HepG2 (cell line): ENCODE results near the gene SEC63. TPM values are rescaled to one million over a fixed set of nuclear protein-coding genes. Genes with fewer than 3 reads are reported as not detected.

ENCODE experiments used
- ATAD3A ChIP-seq: sonication (generic); formaldehyde crosslinking; IDR thresholded peaks from 2 replicates; pipeline ENCODE4 v1.4.0; 2020; ENCODE audit warnings: missing genetic modification reagents
- CREB3 ChIP-seq: sonication (generic); formaldehyde crosslinking; IDR thresholded peaks from 2 replicates; pipeline ENCODE4 v1.5.0; 2020; ENCODE audit warnings: missing genetic modification reagents
- ESRRA ChIP-seq: sonication (generic); formaldehyde crosslinking; IDR thresholded peaks from 2 replicates; pipeline ENCODE4 v1.5.1; 2020; ENCODE audit warnings: mild to moderate bottlenecking, low read depth, missing genetic modification reagents
- GABPA ChIP-seq, 2 experiments: IDR thresholded peaks; 2 replicates each; pipeline ENCODE4 v1.6.1; 2011 to 2016; ENCODE audit warnings: low read depth in 2 of 2, low read length in 1 of 2, missing biosample characterization in 1 of 2, missing genetic modification characterization in 1 of 2
- HINFP ChIP-seq: sonication (generic); formaldehyde crosslinking; IDR thresholded peaks from 2 replicates; pipeline ENCODE4 v1.4.0; 2020; ENCODE audit warnings: low read depth, mild to moderate bottlenecking, missing genetic modification reagents
- HNF4G ChIP-seq, 2 experiments: sonication (generic) in 1 of 2; formaldehyde crosslinking in 1 of 2; IDR thresholded peaks; 2 replicates each; pipeline versions ENCODE4 v1.4.0 to v1.6.1; 2011 to 2020; ENCODE audit warnings: borderline replicate concordance in 2 of 2, low read depth in 2 of 2, mild to moderate bottlenecking in 2 of 2, low read length in 1 of 2, missing genetic modification reagents in 1 of 2, moderate library complexity in 1 of 2
- HNRNPLL ChIP-seq: fragments of 200-400 bp; formaldehyde crosslinking; IDR thresholded peaks from 2 replicates; pipeline ENCODE4 v1.6.1; 2017; ENCODE audit warnings: mild to moderate bottlenecking, low read depth, low read length; ENCODE audit not compliant: poor library complexity, severe bottlenecking
- MIXL1 ChIP-seq: IDR thresholded peaks from 2 replicates; pipeline ENCODE4 v1.6.1; 2016
- MTF2 ChIP-seq: sonication (generic); formaldehyde crosslinking; IDR thresholded peaks from 2 replicates; pipeline ENCODE4 v1.5.0; 2020; ENCODE audit warnings: missing genetic modification reagents, borderline replicate concordance
- PLSCR1 ChIP-seq: sonication (generic); formaldehyde crosslinking; IDR thresholded peaks from 2 replicates; pipeline ENCODE4 v1.5.0; 2020; ENCODE audit warnings: missing genetic modification reagents, mild to moderate bottlenecking, borderline replicate concordance
- RELA ChIP-seq: sonication (generic); formaldehyde crosslinking; IDR thresholded peaks from 2 replicates; pipeline ENCODE4 v1.4.0; 2020; ENCODE audit warnings: missing genetic modification reagents
- RFXANK ChIP-seq: IDR thresholded peaks from 2 replicates; pipeline ENCODE4 v1.6.1; 2016
- SMC3 ChIP-seq: IDR thresholded peaks from 2 replicates; pipeline ENCODE4 v1.6.1; 2011; ENCODE audit warnings: low read length, improper control_type of control experiment
- SNAPC4 ChIP-seq: sonication (generic); formaldehyde crosslinking; IDR thresholded peaks from 2 replicates; pipeline ENCODE4 v1.4.0; 2020; ENCODE audit warnings: mild to moderate bottlenecking, missing genetic modification reagents
- TBX3 ChIP-seq: fragments of 450-650 bp; IDR thresholded peaks from 2 replicates; pipeline ENCODE4 v1.6.1; 2017; ENCODE audit warnings: antibody characterized with exemption, mild to moderate bottlenecking, inconsistent platforms, borderline replicate concordance
- ZNF30 ChIP-seq: sonication (generic); formaldehyde crosslinking; IDR thresholded peaks from 2 replicates; pipeline ENCODE4 v1.5.0; 2020; ENCODE audit warnings: mild to moderate bottlenecking, missing genetic modification reagents
- ZNF576 ChIP-seq: sonication (generic); formaldehyde crosslinking; IDR thresholded peaks from 2 replicates; pipeline ENCODE4 v1.4.0; 2020; ENCODE audit warnings: mild to moderate bottlenecking, missing genetic modification reagents
- ZNF720 ChIP-seq: sonication (generic); formaldehyde crosslinking; IDR thresholded peaks from 2 replicates; pipeline ENCODE4 v1.4.0; 2020; ENCODE audit warnings: missing genetic modification reagents
- ZNF766 ChIP-seq: sonication (generic); formaldehyde crosslinking; IDR thresholded peaks from 2 replicates; pipeline ENCODE4 v1.5.0; 2020; ENCODE audit warnings: missing genetic modification reagents, borderline replicate concordance
- ZNF781 ChIP-seq: sonication (generic); formaldehyde crosslinking; IDR thresholded peaks from 2 replicates; pipeline ENCODE4 v1.5.1; 2020; ENCODE audit warnings: borderline replicate concordance, mild to moderate bottlenecking, missing genetic modification reagents; ENCODE audit errors: not compliant biosample characterization
- ZSCAN29 ChIP-seq: sonication (generic); formaldehyde crosslinking; conservative IDR thresholded peaks from 2 replicates; pipeline ENCODE4 v1.4.0; 2020; ENCODE audit warnings: mild to moderate bottlenecking, missing genetic modification reagents
- polyA plus RNA-seq, 8 experiments: library from polyadenylated mRNA; depleted of rRNA in 3 of 8; stranded (reverse) in 7 of 8; unstranded in 1 of 8; fragments of >200 nt; fragmentation: Illumina TruSeq in 4 of 8; extraction: Trizol in 4 of 8; gene quantifications; 2 replicates each; pipeline versions ENCODE4 v1.2.1 to v1.2.3, GENCODE V29; 2011 to 2016; ENCODE audit warnings: low read depth in 4 of 8, missing spikeins in 1 of 8, mixed read lengths in 1 of 8; ENCODE audit not compliant: insufficient read depth in 1 of 8
- total RNA-seq, 5 experiments: library from RNA; depleted of rRNA; stranded (reverse); fragments of >200 nt; fragmentation: Illumina TruSeq; extraction: Trizol; gene quantifications; 2 replicates each; pipeline ENCODE4 v1.2.3, GENCODE V29; 2016; ENCODE audit warnings: low read depth in 1 of 5

The SEC63 gene
- total and polyA plus RNA-seq, 2 of the 13 experiments (the other 11 are each of a cell fraction or from before 2014, with no cell fraction given): 20.2 to 45.9 TPM

GRCh38 chr6:107957308-107957908 lies 600 bp downstream of the SEC63 start (continued):
- TF ChIP-seq ZNF766 (CRISPR knock-in tag): peak; percentile 11; the same call in 1 of the 2 replicates
- TF ChIP-seq RFXANK (CRISPR knock-in tag): no peak
- peak; percentile 42 for TF ChIP-seq HNRNPLL
- 0 out of 2 replicates have a peak, but pooled peaks have one; percentile 37 for TF ChIP-seq MTF2 (CRISPR knock-in tag)
- no peak for TF ChIP-seq GABPA (IDR thresholded peaks at IDR 0.05; ENCODE audit: low read depth, low read length)
- TF ChIP-seq GABPA (CRISPR knock-in tag; IDR thresholded peaks at IDR 0.05; ENCODE audit: low read depth): peak; percentile 52
- peak; percentile 66; the same call in 1 of the 2 replicates for TF ChIP-seq ZNF30 (CRISPR knock-in tag)
- no peak for TF ChIP-seq CREB3 (CRISPR knock-in tag)
- TF ChIP-seq ZNF576 (CRISPR knock-in tag): no peak
- TF ChIP-seq RELA (CRISPR knock-in tag): no peak
- TF ChIP-seq MIXL1 (CRISPR knock-in tag): no peak
- TF ChIP-seq HNF4G (IDR thresholded peaks at IDR 0.05; ENCODE audit: borderline replicate concordance, low read depth, low read length): no peak
- no peak for TF ChIP-seq HNF4G (CRISPR knock-in tag; IDR thresholded peaks at IDR 0.05; ENCODE audit: borderline replicate concordance, low read depth)
- TF ChIP-seq ATAD3A: no peak
- TF ChIP-seq ZNF781 (CRISPR knock-in tag): no peak
- peak; percentile 52; the same call in 1 of the 2 replicates for TF ChIP-seq HINFP
- no peak for TF ChIP-seq ESRRA (CRISPR knock-in tag)
- no peak for TF ChIP-seq SMC3
- TF ChIP-seq ZNF720: no peak
- TF ChIP-seq SNAPC4 (CRISPR knock-in tag): 0 out of 2 replicates have a peak, but pooled peaks have one; percentile 41
- no peak for TF ChIP-seq PLSCR1
- 0 out of 2 replicates have a peak, but pooled peaks have one; percentile 44 for TF ChIP-seq ZSCAN29 (CRISPR knock-in tag)
- no peak for TF ChIP-seq TBX3
